Ectodermal cell (in vitro differentiated cells): ENCODE data around the gene ZER1.
"Not testable (repeated sequence)": the region's sequence is repeated elsewhere in the genome, so short reads cannot be mapped to it uniquely, and the experiment has no call there.

Experiments
- H3K27ac ChIP-seq: 2 replicates; pipeline ENCODE4 v1.7.0; 2013; ENCODE audit warnings: mild to moderate bottlenecking, low read depth, low read length; ENCODE audit not compliant: insufficient read depth, poor library complexity, severe bottlenecking
- H3K27me3 ChIP-seq: 2 replicates; pipeline ENCODE4 v1.7.0; 2013; ENCODE audit warnings: mild to moderate bottlenecking, low read length; ENCODE audit not compliant: insufficient read depth, control insufficient read depth, poor library complexity, severe bottlenecking
- H3K36me3 ChIP-seq: one replicate; pipeline ENCODE4 v1.7.0; 2013; ENCODE audit warnings: low read length; ENCODE audit not compliant: control insufficient read depth, insufficient read depth
- H3K4me1 ChIP-seq: one replicate; pipeline ENCODE4 v1.7.0; 2013; ENCODE audit warnings: low read length; ENCODE audit not compliant: control insufficient read depth, insufficient read depth
- H3K4me3 ChIP-seq: 2 replicates; pipeline ENCODE4 v1.7.0; 2013; ENCODE audit warnings: low read depth, low read length, control low read depth; ENCODE audit not compliant: insufficient read depth
- H3K9me3 ChIP-seq: 2 replicates; pipeline ENCODE4 v1.7.0; 2013; ENCODE audit warnings: mild to moderate bottlenecking, low read length, moderate library complexity; ENCODE audit not compliant: control insufficient read depth
- WGBS, 2 experiments: methylation state at CpG; one replicate each; pipeline ENCODE4 v1.1.7; 2013; ENCODE audit warnings: missing lambda C conversion rate in 2 of 2; 5-methylcytosine and 5-hydroxymethylcytosine counted together

Gene ZER1

GRCh38 chr9:128808543-128808942 is 36.8 kb upstream of the ZER1 start:
- 95 to 97% methylated on average over 3 of the region's 3 CpGs for WGBS, 2 experiments
- no peaks in the 10 kb centered on the region for H3K9me3 ChIP-seq

GRCh38 chr9:128807827-128808226 is 36.1 kb upstream of the ZER1 start:
- Histone ChIP-seq H3K4me1 (no peaks in the 10 kb centered on the region), H3K4me3 (no peak overlapping the region), H3K36me3 (peaks cover 19% of the 10 kb centered on the region), H3K9me3 (no peaks in the 10 kb centered on the region), H3K27me3 (no peaks in the 10 kb centered on the region), H3K27ac (no peak overlapping the region)
- 87 to 88% methylated on average over 14 of the region's 14 CpGs for WGBS, 2 experiments

More at GRCh38 chr9:128808543-128808942, 36.8 kb upstream of the ZER1 start:
- H3K27ac ChIP-seq: no peak overlapping the region
- H3K4me3 ChIP-seq: no peak overlapping the region
- peaks cover 19% of the 10 kb centered on the region for H3K36me3 ChIP-seq
- H3K4me1 ChIP-seq: no peaks in the 10 kb centered on the region
- no peaks in the 10 kb centered on the region for H3K27me3 ChIP-seq

GRCh38 chr9:128805661-128806060 is 33.9 kb upstream of the ZER1 start:
- Histone ChIP-seq H3K4me3 (no peak overlapping the region), H3K9me3 (no peaks in the 10 kb centered on the region), H3K36me3 (peaks cover 19% of the 10 kb centered on the region), H3K4me1 (no peaks in the 10 kb centered on the region), H3K27ac (no peak overlapping the region), H3K27me3 (no peaks in the 10 kb centered on the region)
- WGBS, 2 experiments: 91 to 93% methylated on average over 14 of the region's 14 CpGs

GRCh38 chr9:128802482-128802881 is 30.8 kb upstream of the ZER1 start:
- H3K9me3 ChIP-seq: no peaks in the 10 kb centered on the region
- H3K27me3 ChIP-seq: no peaks in the 10 kb centered on the region
- no peak overlapping the region for H3K4me3 ChIP-seq
- no peak overlapping the region for H3K27ac ChIP-seq
- H3K36me3 ChIP-seq: peaks cover 21% of the 10 kb centered on the region
- H3K4me1 ChIP-seq: no peaks in the 10 kb centered on the region
- 89 to 95% methylated on average over 4 of the region's 4 CpGs for WGBS, 2 experiments

GRCh38 chr9:128800061-128800460 is 28.3 kb upstream of the ZER1 start:
- H3K27me3 ChIP-seq: no peaks in the 10 kb centered on the region
- H3K9me3 ChIP-seq: no peaks in the 10 kb centered on the region
- H3K4me3 ChIP-seq: no peak overlapping the region
- WGBS, 2 experiments: 92 to 96% methylated on average over 7 of the region's 7 CpGs
- H3K36me3 ChIP-seq: peaks cover 11% of the 10 kb centered on the region
- no peaks in the 10 kb centered on the region for H3K4me1 ChIP-seq
- no peak overlapping the region for H3K27ac ChIP-seq

- WGBS, 2 experiments: 87 to 88% methylated on average over 8 of the region's 8 CpGs
- H3K27ac ChIP-seq: no peak overlapping the region
These were observed 27.2 kb upstream of the ZER1 start for GRCh38 chr9:128798896-128799295.

GRCh38 chr9:128794961-128795360 is 23.2 kb upstream of the ZER1 start:
- H3K4me1 ChIP-seq, H3K27ac ChIP-seq, H3K27me3 ChIP-seq, H3K9me3 ChIP-seq, H3K4me3 ChIP-seq: not testable (repeated sequence)
- 42 to 47% methylated on average over 2 of the region's 2 CpGs for WGBS, 2 experiments
- H3K36me3 ChIP-seq: peaks cover 22% of the 10 kb centered on the region

More at GRCh38 chr9:128798896-128799295, 27.2 kb upstream of the ZER1 start:
- H3K9me3 ChIP-seq: no peaks in the 10 kb centered on the region
- no peaks in the 10 kb centered on the region for H3K27me3 ChIP-seq
- H3K4me1 ChIP-seq: no peaks in the 10 kb centered on the region
- peaks cover 12% of the 10 kb centered on the region for H3K36me3 ChIP-seq
- H3K4me3 ChIP-seq: no peak overlapping the region

- WGBS, 2 experiments: 91 to 95% methylated on average over 8 of the region's 8 CpGs
- H3K4me1 ChIP-seq: no peaks in the 10 kb centered on the region
- H3K4me3 ChIP-seq: no peak overlapping the region
- no peaks in the 10 kb centered on the region for H3K27me3 ChIP-seq
- no peaks in the 10 kb centered on the region for H3K9me3 ChIP-seq
- peaks cover 17% of the 10 kb centered on the region for H3K36me3 ChIP-seq
- no peak overlapping the region for H3K27ac ChIP-seq
These were observed 21.4 kb upstream of the ZER1 start for GRCh38 chr9:128792978-128793686.

- peaks cover 16% of the 10 kb centered on the region for H3K36me3 ChIP-seq
- no peak overlapping the region for H3K27ac ChIP-seq
- no peak overlapping the region for H3K4me3 ChIP-seq
- H3K9me3 ChIP-seq: no peaks in the 10 kb centered on the region
- no peaks in the 10 kb centered on the region for H3K4me1 ChIP-seq
- WGBS, 2 experiments: 92 to 95% methylated on average over 9 of the region's 9 CpGs
- no peaks in the 10 kb centered on the region for H3K27me3 ChIP-seq
These were observed 20.4 kb upstream of the ZER1 start for GRCh38 chr9:128792134-128792533.

- Histone ChIP-seq H3K27me3 (no peaks in the 10 kb centered on the region), H3K27ac (no peak overlapping the region), H3K4me1 (no peaks in the 10 kb centered on the region), H3K4me3 (no peak overlapping the region), H3K36me3 (peaks cover 10% of the 10 kb centered on the region), H3K9me3 (no peaks in the 10 kb centered on the region)
- WGBS, 2 experiments: 90 to 94% methylated on average over 4 of the region's 4 CpGs
These were observed 18.8 kb upstream of the ZER1 start for GRCh38 chr9:128790536-128790935.
